Coronary artery (tissue), 2 donors: ENCODE data around the gene EML4.

Experiments used
- DNase-seq: peaks from one replicate; pipeline ENCODE4 v3.0.0-alpha.2; 2017; ENCODE audit warnings: low spot score
- H3K27ac ChIP-seq, 2 donors: fragments of 200-600 bp; sonication (generic); one replicate each; pipeline ENCODE4 v1.5.1; 2016 to 2019
- H3K4me3 ChIP-seq: fragments of 200-600 bp; sonication (generic); 2 replicates; pipeline ENCODE4 v1.5.1; 2016; ENCODE audit warnings: mild to moderate bottlenecking, moderate library complexity
- CTCF ChIP-seq: fragments of 200-600 bp; sonication (generic); IDR thresholded peaks from one replicate; pipeline ENCODE4 v1.5.1; 2019; ENCODE audit warnings: antibody characterized with exemption

Gene EML4

DNA sequence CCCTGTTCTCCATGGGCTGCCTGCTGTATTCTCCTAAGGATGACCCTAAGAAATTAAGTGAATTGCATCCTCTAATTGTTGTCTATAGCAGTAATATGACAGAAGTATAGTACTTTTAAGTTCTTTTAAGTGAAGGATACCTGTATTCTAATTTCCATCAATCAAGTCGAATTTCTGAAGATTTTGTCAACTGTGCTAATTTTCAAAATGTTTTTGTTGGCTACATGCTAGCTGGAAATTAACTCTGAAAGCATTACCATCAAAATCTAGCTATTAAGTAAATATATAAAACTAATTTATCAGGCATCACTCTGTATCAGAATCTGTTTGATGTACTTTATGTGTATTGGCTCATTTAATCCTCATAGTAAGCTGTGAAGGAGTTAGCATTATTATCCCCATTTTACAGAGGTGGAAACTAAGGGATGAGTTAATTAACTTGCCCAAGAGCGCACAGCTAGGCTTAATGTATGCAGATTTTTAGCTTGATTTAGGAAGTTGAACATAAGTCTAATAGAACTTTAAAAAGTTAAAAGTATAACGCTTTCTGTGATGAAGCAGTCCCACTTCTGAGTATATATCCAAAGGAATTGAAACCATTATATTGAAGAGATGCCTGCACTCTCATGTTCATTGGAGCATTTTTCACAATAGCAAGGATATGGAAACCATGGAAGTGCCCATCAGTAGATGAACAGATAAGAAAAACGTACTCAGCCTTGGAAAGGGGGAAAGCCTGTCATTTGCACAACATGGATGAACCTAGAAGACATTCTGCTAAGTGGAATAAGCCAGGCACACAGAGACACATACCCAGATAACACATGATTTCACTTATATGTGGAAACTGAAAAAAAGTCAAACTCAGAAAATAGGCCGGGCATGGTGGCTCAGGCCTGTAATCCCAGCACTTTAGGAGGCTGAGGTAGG is 32.0 kb downstream of the EML4 start:
- TF ChIP-seq CTCF, result no peak
- Histone ChIP-seq H3K4me3 (no peak overlapping the region), H3K27ac (no peak overlapping the region)
- DNase-seq, result no peak

DNA sequence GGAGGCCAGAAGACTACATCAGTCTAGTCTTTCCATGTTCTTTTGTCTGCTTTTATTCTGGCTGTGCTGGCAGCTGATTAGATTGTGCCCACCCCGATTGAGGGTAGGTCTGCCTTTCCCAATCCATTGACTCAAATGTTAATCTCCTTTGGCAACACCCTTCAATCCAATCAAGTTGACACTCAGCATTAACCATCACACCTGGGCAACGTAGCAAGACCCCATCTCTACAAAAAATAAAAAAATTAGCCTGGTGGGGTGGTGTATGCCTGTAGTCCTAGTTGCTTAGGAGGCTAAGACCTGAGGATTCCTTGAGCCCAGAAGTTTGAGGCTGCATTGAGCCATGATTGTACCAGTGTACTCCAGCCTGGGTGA is 33.5 kb downstream of the EML4 start:
- DNase-seq, result no peak
- Histone ChIP-seq H3K4me3 (no peak overlapping the region), H3K27ac (no peak overlapping the region)
- TF ChIP-seq CTCF, result no peak

- H3K4me3 ChIP-seq, result no peak overlapping the region
- no peak for TF ChIP-seq CTCF
- no peak overlapping the region for H3K27ac ChIP-seq
- no peak for DNase-seq
Measured at GRCh38 chr2:42203792-42204191, 34.6 kb downstream of the EML4 start.

DNA sequence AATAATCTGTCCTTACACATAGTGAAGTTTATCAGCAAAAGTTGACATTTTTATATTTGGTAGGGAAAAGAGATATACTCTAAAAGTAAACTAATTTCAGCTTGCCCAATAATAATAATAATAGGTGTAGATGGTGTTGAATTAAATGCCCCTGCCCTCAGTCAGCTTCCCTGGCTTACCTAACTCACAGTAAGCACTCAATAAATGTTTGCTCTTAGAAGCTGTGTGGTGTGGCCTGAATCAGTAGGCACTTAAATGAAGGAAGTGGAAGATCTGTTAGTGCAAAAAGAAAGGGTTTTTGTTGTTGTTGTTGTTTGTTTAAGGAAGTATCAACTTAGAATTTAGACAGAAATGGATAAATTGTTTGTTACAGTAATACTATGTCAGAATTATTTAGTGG is 36.2 kb downstream of the EML4 start:
- TF ChIP-seq CTCF, result no peak
- no peak for DNase-seq
- no peak overlapping the region for H3K27ac ChIP-seq

DNA sequence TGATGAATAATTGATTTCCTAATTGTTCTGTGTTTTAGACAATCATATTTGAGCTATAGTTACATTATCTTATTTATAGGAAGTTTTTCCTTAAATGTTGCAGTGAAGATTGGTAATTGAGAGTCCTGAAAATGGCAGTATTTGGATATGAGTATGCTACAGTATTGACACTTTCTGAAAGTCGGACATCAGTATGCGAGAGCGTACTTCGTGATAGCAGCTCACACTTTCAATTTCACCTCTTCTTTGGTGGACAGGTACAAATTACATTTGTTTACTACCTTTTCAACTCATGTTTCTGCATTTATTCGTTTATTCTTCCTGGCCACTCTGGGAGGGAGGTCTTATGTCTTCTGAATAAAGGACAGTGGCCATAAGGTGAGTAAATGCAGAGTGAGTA is 38.7 kb downstream of the EML4 start:
- H3K27ac ChIP-seq, result no peak overlapping the region
- DNase-seq, result no peak
- H3K4me3 ChIP-seq, result no peak overlapping the region
- no peak for TF ChIP-seq CTCF

More for the DNA sequence above, 36.2 kb downstream of the EML4 start:
- H3K4me3 ChIP-seq, result no peak overlapping the region

GRCh38 chr2:42210203-42210602 is 41.0 kb downstream of the EML4 start:
- no peak for DNase-seq
- Histone ChIP-seq H3K4me3 (no peak overlapping the region), H3K27ac (no peak overlapping the region)
- TF ChIP-seq CTCF, result no peak

DNA sequence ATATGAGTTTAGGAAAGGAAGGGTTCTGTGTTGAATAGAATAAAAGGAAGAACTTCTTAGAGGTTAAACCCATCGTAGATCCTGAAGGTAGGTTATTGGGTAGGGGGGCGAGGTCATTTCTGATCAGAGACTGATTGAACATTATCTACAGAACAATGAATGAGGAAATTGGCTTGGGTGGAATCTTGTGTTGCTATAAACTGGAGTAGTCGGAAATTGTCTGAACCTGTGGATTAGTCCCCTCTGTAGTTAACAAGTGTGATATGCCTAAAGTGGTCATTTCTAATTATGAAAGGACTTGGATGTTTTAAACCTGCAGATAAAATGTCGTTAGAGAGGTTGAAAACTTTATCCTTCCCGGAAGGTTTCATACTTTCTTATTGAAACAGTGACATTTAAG is 42.1 kb downstream of the EML4 start:
- H3K4me3 ChIP-seq, result no peak overlapping the region
- no peak for TF ChIP-seq CTCF
- H3K27ac ChIP-seq, result no peak overlapping the region
- DNase-seq, result no peak
